SK-N-SH (cell line): Measurements from ENCODE around the gene PLSCR2. TPM values are rescaled to one million over a fixed set of nuclear protein-coding genes. Genes with fewer than 3 reads are reported as not detected.

Experiments used
- CTCF ChIA-PET: fragments of 300-600, 350-600 bp; formaldehyde crosslinking; extraction: SDS; loops from one replicate; lab custom pipeline; 2021; lab: Yijun Ruan, JAX
- POLR2A ChIA-PET: fragments of 350-600 bp; sonication (Branson Sonifier 250); formaldehyde crosslinking; extraction: SDS; loops from one replicate; lab custom pipeline; 2020; ENCODE audit warnings: antibody characterized with exemption, inconsistent platforms; lab: Yijun Ruan, JAX
- DNase-seq: peaks from one replicate; pipeline ENCODE4 v3.0.0; 2012
- H2AFZ ChIP-seq: fragments of 200-600 bp; sonication (generic); 2 replicates; pipeline ENCODE4 v1.8.1; 2016; ENCODE audit warnings: antibody characterized with exemption, mild to moderate bottlenecking, low read depth
- H3F3A ChIP-seq: fragments of 200-600 bp; sonication (generic); replicated peaks from 2 replicates; pipeline ENCODE3; 2016; ENCODE audit warnings: antibody characterized with exemption, mild to moderate bottlenecking; ENCODE audit not compliant: insufficient read depth
- H3K27ac ChIP-seq, 2 experiments: fragments of 200-500 bp in 1 of 2; fragments of 200-600 bp in 1 of 2; sonication (Bioruptor generic) in 1 of 2; sonication (generic), shearing (Covaris generic) in 1 of 2; 2 replicates each; pipeline versions ENCODE4 v1.5.1 to v1.6.1; 2014 to 2016; ENCODE audit warnings: low read depth in 2 of 2, inconsistent platforms in 1 of 2, low read length in 1 of 2, mild to moderate bottlenecking in 1 of 2, mixed read lengths in 1 of 2
- H3K27me3 ChIP-seq: fragments of 200-600 bp; sonication (generic), shearing (Covaris generic); 2 replicates; pipeline ENCODE4 v1.6.1; 2016; ENCODE audit warnings: mixed run types; ENCODE audit not compliant: insufficient read depth
- H3K36me3 ChIP-seq, 2 experiments: fragments of 200-500 bp in 1 of 2; fragments of 200-600 bp in 1 of 2; sonication (Bioruptor generic) in 1 of 2; sonication (generic) in 1 of 2; replicated peaks in 1 of 2; 2 replicates each; pipeline versions ENCODE3 to v1.5.1; 2014 to 2016; ENCODE audit warnings: low read length in 1 of 2, mild to moderate bottlenecking in 1 of 2; ENCODE audit not compliant: insufficient read depth in 2 of 2, control insufficient read depth in 1 of 2
- H3K4me1 ChIP-seq, 2 experiments: fragments of 200-500 bp in 1 of 2; fragments of 200-600 bp in 1 of 2; sonication (Bioruptor generic) in 1 of 2; sonication (generic), shearing (Covaris generic) in 1 of 2; 2 replicates each; pipeline versions ENCODE4 v1.5.1 to v1.6.1; 2014 to 2016; ENCODE audit warnings: low read depth in 1 of 2, low read length in 1 of 2, mixed run types in 1 of 2; ENCODE audit not compliant: insufficient read depth in 2 of 2, control insufficient read depth in 1 of 2
- H3K4me2 ChIP-seq: fragments of 200-600 bp; sonication (generic), shearing (Covaris generic); 2 replicates; pipeline ENCODE4 v1.6.1; 2017; ENCODE audit warnings: mixed run types
- H3K4me3 ChIP-seq, 2 experiments: fragments of 200-500 bp in 1 of 2; fragments of 200-600 bp in 1 of 2; sonication (Bioruptor generic) in 1 of 2; sonication (generic), shearing (Covaris generic) in 1 of 2; 2 replicates each; pipeline versions ENCODE4 v1.5.1 to v1.8.1; 2014 to 2016; ENCODE audit warnings: low read depth in 2 of 2, inconsistent platforms in 1 of 2, low read length in 1 of 2, mild to moderate bottlenecking in 1 of 2, mixed read lengths in 1 of 2, moderate library complexity in 1 of 2
- H3K79me2 ChIP-seq: fragments of 200-600 bp; sonication (generic); 2 replicates; pipeline ENCODE4 v1.8.1; 2017; ENCODE audit warnings: mild to moderate bottlenecking; ENCODE audit not compliant: insufficient read depth
- H3K9ac ChIP-seq: fragments of 200-600 bp; sonication (generic); 2 replicates; pipeline ENCODE4 v1.6.1; 2017; ENCODE audit warnings: mixed run types
- H3K9me2 ChIP-seq: fragments of 200-600 bp; sonication (generic); 2 replicates; pipeline ENCODE4 v1.6.1; 2017; ENCODE audit warnings: mixed run types
- H3K9me3 ChIP-seq: fragments of 200-600 bp; sonication (generic); 2 replicates; pipeline ENCODE4 v1.6.1; 2017; ENCODE audit warnings: mixed run types, mild to moderate bottlenecking, moderate library complexity
- H4K20me1 ChIP-seq: fragments of 200-600 bp; sonication (generic); 2 replicates; pipeline ENCODE4 v1.6.1; 2017; ENCODE audit warnings: mild to moderate bottlenecking, mixed run types; ENCODE audit not compliant: insufficient read depth
- CHD2 ChIP-seq: fragments of 150-350 bp; IDR thresholded peaks from 2 replicates; pipeline ENCODE4 v1.6.1; 2018; ENCODE audit warnings: low read length; ENCODE audit not compliant: partially characterized antibody
- CTCF ChIP-seq: fragments of 200-600 bp; sonication (generic); IDR thresholded peaks from 2 replicates; pipeline ENCODE4 v1.6.1; 2017; ENCODE audit warnings: antibody characterized with exemption, mild to moderate bottlenecking, moderate library complexity
- FOSL2 ChIP-seq: IDR thresholded peaks from 2 replicates; pipeline ENCODE4 v1.4.0; 2012; ENCODE audit warnings: low read depth, mild to moderate bottlenecking, moderate library complexity, borderline replicate concordance
- GABPA ChIP-seq: IDR thresholded peaks from 2 replicates; pipeline ENCODE4 v1.4.0; 2012; ENCODE audit warnings: low read depth, mild to moderate bottlenecking
- JUND ChIP-seq: IDR thresholded peaks from 2 replicates; pipeline ENCODE4 v1.4.0; 2012
- NRF1 ChIP-seq: IDR thresholded peaks from 2 replicates; pipeline ENCODE4 v1.6.1; 2012; ENCODE audit warnings: low read depth, mild to moderate bottlenecking, low read length
- RCOR1 ChIP-seq: fragments of 150-350 bp; IDR thresholded peaks from 2 replicates; pipeline ENCODE4 v1.6.1; 2017; ENCODE audit warnings: antibody characterized with exemption, low read length
- TAF1 ChIP-seq: IDR thresholded peaks from 2 replicates; pipeline ENCODE4 v1.6.1; 2012; ENCODE audit warnings: low read depth, mild to moderate bottlenecking, low read length, moderate library complexity, borderline replicate concordance
- TCF12 ChIP-seq: IDR thresholded peaks from 2 replicates; pipeline ENCODE4 v1.4.0; 2012
- YY1 ChIP-seq: IDR thresholded peaks from 2 replicates; pipeline ENCODE4 v1.4.0; 2012; ENCODE audit warnings: low read depth, mild to moderate bottlenecking
- WGBS: methylation state at CpG from one replicate; pipeline ENCODE4 v1.1.6; 2017; ENCODE audit warnings: low lambda C conversion rate; 5-methylcytosine and 5-hydroxymethylcytosine counted together
- polyA plus RNA-seq, 3 experiments: library from polyadenylated mRNA; depleted of rRNA; stranded (reverse); fragments of >200 nt; gene quantifications; 2 replicates each; pipeline ENCODE4 v1.2.3, GENCODE V29; 2012
- TF ChIP-seq, protein P1 (sequence below): IDR thresholded peaks from 2 replicates; pipeline ENCODE4 v1.6.1; 2012; ENCODE audit warnings: mild to moderate bottlenecking, low read depth, low read length, moderate library complexity

Gene PLSCR2
- polyA plus RNA-seq, 1 of the 3 experiments (the other 2 are of a cell fraction) = not detected

- Histone ChIP-seq H4K20me1 (no peaks in the 10 kb centered on the region), H3K27me3 (no peaks in the 10 kb centered on the region), H3K4me3 (no peak overlapping the region), H3F3A (no peaks in the 10 kb centered on the region), H3K4me1 (no peaks in the 10 kb centered on the region), H3K9ac (no peak overlapping the region), H2AFZ (no peak overlapping the region), H3K4me2 (no peak overlapping the region), H3K27ac (no peak overlapping the region), H3K9me2 (no peaks in the 10 kb centered on the region), H3K36me3 (no peaks in the 10 kb centered on the region), H3K9me3 (no peaks in the 10 kb centered on the region), H3K79me2 (no peaks in the 10 kb centered on the region)
- no peak for TF ChIP-seq NRF1
- DNase-seq = no peak
- 30% methylated on average over 1 of the region's 1 CpG for WGBS
- ChIA-PET CTCF (no interaction called here), POLR2A (no interaction called here)
Measured at GRCh38 chr3:146496726-146497125, 27.4 kb upstream of the PLSCR2 start.

- Histone ChIP-seq H3K4me3 (no peak overlapping the region), H3K9me3 (no peaks in the 10 kb centered on the region), H4K20me1 (no peaks in the 10 kb centered on the region), H3F3A (no peaks in the 10 kb centered on the region), H3K27me3 (no peaks in the 10 kb centered on the region), H3K9ac (no peak overlapping the region), H2AFZ (no peak overlapping the region), H3K79me2 (no peaks in the 10 kb centered on the region), H3K27ac (no peak overlapping the region), H3K9me2 (no peaks in the 10 kb centered on the region), H3K36me3 (no peaks in the 10 kb centered on the region), H3K4me2 (no peak overlapping the region), H3K4me1 (no peaks in the 10 kb centered on the region)
- 24% methylated on average over 1 of the region's 1 CpG for WGBS
- ChIA-PET CTCF (no interaction called here), POLR2A (no interaction called here)
- DNase-seq = no peak
- TF ChIP-seq, protein P1, sequence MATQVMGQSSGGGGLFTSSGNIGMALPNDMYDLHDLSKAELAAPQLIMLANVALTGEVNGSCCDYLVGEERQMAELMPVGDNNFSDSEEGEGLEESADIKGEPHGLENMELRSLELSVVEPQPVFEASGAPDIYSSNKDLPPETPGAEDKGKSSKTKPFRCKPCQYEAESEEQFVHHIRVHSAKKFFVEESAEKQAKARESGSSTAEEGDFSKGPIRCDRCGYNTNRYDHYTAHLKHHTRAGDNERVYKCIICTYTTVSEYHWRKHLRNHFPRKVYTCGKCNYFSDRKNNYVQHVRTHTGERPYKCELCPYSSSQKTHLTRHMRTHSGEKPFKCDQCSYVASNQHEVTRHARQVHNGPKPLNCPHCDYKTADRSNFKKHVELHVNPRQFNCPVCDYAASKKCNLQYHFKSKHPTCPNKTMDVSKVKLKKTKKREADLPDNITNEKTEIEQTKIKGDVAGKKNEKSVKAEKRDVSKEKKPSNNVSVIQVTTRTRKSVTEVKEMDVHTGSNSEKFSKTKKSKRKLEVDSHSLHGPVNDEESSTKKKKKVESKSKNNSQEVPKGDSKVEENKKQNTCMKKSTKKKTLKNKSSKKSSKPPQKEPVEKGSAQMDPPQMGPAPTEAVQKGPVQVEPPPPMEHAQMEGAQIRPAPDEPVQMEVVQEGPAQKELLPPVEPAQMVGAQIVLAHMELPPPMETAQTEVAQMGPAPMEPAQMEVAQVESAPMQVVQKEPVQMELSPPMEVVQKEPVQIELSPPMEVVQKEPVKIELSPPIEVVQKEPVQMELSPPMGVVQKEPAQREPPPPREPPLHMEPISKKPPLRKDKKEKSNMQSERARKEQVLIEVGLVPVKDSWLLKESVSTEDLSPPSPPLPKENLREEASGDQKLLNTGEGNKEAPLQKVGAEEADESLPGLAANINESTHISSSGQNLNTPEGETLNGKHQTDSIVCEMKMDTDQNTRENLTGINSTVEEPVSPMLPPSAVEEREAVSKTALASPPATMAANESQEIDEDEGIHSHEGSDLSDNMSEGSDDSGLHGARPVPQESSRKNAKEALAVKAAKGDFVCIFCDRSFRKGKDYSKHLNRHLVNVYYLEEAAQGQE = no peak
- TF ChIP-seq YY1 = no peak
- TF ChIP-seq CHD2 = no peak
- no peak for TF ChIP-seq CTCF
- TF ChIP-seq GABPA = no peak
- TF ChIP-seq TCF12 = no peak
- no peak for TF ChIP-seq TAF1
- TF ChIP-seq RCOR1 = no peak
- TF ChIP-seq JUND = no peak
- no peak for TF ChIP-seq FOSL2
Measured at GRCh38 chr3:146496251-146496650, 26.9 kb upstream of the PLSCR2 start.
